C1 segment of cervical spinal cord (tissue), 14 donors: ENCODE data around the gene CACNB2.
A peak's percentile ranks its signal among the peaks of the same experiment; 100 is the strongest.
"Not testable (repeated sequence)": the region's sequence is repeated elsewhere in the genome, so short reads cannot be mapped to it uniquely, and the experiment has no call there.

Experiments used
- DNase-seq, 14 donors: peaks; one replicate each; lab custom pipeline; 2025; lab: John Stamatoyannopoulos, UW

CACNB2 gene

DNA sequence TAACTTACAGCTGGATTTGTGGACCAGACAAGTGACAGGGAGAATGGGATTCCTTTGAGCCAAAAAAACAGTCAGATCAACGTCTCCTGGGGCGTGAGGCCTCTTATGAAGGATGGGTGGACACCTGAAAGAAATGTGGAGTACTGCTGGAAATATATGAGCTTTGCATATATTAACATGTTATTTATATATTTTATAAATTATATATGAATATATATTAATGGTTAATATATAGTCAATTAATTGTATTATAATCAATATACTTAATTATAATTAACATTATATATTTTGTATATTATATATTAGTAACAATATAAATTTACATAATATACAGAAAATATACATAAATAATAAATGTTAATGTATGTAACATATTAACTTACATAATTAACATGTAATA, 57.5 kb downstream of the CACNB2 start:
- DNase-seq = no peak

DNA sequence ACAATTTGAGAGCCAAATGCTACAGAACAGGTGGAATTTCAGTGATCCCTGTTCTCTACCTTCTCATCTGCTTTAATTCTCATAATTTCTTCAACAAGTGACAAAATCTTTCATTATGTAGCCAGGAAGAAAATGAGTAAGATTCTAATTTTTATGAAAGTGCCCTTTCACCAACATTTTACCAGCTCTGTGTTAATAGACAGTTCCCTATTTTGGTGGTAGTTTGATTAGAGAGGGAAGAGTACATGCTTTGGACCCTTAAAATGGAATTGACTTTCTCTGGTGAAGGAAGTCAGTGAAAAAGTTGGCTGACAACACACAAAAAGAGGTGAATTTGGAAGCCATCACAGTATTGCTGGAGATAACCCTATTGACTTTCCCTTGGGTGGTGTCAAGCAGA, 61.7 kb downstream of the CACNB2 start:
- DNase-seq = no peak

DNA sequence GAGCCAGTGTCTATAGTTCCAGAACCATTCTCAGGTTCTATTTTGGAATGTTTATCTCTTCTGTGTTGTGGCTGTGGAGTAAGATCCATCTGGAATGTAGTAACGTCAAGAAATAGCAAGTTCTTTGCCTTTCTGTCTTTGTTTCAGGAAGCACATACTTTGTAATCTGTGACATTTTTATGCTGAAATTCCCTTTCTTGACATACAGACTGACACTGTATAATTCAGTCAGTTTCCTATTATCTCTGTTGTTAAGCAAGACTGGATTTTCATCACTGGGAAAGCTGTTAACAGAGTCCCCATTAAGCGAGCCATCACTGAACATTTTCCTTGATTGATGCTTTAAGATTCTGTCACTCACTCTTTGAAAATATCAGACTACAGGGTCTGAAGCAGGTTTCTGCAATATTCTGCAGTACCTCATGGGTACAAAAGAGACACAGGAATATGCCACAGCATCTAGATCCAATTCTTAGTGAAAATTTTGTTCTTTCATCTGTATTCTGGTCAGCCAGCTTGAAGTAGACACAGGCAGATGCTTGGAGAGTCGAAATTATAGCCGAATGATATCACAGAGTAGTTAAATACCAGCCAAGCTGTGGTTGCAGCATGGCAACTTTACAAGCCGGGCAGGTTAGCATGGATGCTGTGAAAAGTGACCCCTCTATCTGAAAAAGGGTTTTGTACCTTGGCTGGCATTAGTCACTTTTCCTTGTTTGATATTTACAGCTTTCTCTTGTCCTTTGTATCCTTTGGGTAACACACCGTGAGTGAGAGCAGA, 62.6 kb downstream of the CACNB2 start:
- no peak for DNase-seq

DNA sequence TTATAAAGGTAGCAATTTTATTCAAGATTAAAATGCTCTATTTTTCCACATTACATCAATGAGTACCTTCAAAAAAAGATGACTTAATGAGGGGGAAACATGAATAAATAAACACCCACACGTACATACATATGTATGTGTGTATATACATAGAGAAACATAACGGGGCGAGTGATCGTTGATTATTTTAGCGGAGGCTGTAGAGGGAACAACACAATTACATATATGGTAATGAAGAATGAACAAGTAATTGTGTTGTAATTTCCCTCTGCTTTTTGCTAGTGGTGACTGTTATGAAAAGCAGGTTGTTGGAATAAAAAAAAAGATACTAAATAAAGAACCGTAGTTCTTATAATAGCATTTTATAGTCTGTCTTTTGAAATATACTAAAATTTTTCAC, 63.2 kb downstream of the CACNB2 start:
- DNase-seq = no peak

DNA sequence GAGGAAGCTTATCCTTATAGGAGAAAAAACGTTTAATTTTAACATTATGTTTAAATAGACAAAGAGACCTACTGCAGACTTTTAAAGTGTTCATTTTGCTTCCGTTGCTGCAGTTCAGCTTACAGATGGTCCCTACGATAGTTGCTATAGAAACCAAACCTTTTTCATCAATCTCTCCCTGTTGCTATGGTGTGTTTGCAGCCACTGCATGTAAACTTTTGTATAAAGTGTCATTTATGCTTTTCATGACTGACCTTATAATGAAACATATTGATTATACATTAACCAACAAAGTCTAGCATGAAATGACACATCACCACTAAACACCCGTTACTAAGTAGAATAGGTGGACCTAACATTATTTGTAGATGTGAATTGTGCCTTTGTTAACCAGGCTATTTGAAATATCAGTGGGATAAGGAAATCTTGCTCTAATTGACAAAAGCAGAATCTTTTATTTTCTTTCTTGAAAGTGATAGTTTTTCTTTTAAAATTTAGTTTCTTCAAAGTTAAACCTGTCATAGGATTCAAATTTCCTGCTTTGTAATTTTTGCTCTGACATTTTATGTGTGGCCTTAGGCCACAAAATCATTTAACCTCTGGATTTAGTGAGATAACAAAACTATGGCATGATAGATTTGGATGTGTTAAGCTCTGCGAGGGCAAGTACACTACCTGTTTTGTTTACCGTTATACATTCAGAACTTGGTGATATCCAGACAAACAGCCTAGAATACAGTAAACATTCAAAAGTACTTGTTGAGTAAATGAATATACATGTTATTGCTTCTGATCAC, 64.0 kb downstream of the CACNB2 start:
- no peak for DNase-seq

DNA sequence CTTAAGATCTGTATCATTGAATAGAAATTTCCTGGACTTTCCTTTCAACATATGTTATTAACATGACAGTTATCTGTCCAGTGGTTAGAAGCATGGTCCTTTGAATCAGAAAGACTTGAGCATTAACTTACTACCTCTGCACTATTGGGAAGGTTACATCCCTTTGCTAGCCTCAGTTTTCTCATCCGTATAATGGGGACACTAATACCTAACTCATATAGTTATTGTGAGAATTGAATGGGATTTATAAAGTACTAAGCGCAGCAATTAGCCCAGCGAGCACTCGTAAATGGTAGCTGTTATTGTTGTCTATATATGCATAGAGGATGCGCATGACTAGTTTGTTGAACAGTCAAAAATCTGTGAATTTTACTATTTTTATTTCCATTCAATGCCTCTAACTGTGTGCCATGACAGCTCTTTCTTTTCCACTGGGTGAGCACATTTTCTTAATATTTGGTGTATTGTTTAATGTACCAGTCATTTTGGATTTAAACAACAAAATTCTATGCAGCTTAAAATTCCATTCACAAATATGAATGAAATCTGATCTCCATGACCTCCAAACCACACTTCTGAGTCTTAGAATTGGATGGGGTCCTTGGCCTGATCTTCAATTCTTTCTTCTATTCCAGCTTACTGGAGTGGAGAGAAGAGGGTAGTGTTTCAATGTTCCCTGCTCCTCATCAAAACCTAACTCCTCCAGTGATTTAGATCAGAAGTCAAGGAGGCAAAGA, 65.0 kb downstream of the CACNB2 start:
- no peak for DNase-seq

DNA sequence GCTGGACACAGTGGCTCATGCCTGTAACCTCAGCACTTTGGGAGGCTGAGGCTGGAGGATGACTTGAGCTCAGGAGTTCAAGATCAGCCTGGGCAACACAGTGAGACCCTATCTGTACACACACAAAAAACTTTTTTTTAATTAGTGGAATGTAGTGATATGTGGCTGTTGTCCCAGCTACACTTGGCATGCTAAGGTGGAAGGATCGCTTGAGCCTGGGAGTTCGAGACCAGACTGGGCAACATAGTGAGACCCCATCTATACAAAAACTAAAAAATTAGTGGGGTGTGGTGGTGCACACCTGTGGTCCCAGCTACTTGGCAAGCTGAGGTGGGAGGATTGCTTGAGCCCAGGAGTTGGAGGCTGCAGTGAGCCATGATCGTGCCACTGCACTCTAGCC, 68.0 kb downstream of the CACNB2 start:
- not testable (repeated sequence) for DNase-seq

DNA sequence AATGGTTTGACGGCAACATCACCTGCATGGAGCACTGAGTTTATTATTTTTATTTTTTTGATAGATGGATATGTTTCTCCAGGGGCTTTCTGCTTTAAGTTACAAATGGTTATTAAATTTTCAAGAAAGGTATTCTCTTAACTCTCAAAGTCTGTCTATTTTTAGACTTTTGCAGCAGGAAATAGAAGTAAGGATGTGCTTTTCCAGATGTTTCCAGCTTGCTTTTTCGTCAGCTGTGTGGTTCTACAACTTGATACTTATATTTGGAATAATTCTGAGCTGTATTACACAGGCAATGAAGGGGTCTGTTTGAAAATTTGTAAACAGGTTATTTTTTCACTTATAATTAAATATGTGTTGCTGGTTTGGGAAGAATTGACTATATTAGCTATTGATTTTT, 69.0 kb downstream of the CACNB2 start:
- no peak for DNase-seq

DNA sequence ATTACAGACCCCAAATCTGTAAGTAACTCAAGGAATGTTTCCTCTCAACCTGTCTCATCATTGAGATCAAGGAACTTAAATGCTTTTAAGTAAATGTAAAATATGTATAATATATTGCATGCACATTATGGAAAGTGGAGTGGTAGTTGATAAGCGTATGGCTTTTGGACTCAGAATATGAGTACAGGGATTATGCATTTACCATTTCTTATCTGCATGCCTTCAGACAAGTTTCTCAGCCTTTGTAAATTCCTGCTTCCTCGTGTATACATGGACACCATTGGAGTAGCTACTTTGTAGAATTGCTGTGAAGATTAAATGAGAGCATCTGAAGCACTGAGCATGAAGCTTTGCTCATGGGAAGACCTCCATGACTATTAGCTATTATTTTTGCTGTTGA, 70.5 kb downstream of the CACNB2 start:
- DNase-seq = no peak

DNA sequence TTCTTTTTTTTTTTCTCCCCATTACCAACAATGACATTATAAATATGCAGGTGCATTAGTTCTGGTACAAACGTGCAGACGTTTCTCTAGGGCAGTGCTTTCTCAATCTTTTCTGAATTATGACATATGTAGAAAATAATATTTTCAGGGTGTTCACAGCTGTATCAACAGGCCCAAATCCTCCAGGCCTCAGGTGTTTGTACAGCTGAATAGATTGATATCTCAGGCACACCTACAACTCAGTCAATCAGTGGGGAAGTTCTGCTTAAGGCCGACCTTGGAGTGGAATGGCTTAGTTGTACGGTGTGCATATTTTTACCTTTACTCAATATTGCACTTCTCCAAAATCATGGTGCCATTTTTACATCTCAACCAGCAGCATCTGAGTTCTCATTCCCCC, 71.6 kb downstream of the CACNB2 start:
- DNase-seq = no peak

DNA sequence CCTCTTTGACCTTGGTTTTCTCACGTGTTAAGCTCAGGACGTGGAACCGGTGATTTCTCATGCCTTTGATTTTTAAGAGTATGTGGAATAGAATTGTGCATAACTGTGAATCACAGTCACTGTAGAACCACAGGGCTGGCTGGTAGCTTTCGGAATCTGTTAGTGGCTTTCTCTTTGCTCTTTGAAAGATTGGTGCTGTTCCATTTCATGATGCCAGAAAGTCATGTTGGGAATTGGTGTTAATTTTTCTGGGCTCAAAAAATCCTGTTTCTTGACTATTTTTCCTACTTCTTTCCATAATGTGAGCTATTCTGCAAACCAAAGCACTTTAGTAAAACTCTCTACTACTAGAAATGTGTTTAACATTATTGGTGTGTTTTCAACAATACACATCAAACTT, 73.0 kb downstream of the CACNB2 start:
- DNase-seq = no peak

DNA sequence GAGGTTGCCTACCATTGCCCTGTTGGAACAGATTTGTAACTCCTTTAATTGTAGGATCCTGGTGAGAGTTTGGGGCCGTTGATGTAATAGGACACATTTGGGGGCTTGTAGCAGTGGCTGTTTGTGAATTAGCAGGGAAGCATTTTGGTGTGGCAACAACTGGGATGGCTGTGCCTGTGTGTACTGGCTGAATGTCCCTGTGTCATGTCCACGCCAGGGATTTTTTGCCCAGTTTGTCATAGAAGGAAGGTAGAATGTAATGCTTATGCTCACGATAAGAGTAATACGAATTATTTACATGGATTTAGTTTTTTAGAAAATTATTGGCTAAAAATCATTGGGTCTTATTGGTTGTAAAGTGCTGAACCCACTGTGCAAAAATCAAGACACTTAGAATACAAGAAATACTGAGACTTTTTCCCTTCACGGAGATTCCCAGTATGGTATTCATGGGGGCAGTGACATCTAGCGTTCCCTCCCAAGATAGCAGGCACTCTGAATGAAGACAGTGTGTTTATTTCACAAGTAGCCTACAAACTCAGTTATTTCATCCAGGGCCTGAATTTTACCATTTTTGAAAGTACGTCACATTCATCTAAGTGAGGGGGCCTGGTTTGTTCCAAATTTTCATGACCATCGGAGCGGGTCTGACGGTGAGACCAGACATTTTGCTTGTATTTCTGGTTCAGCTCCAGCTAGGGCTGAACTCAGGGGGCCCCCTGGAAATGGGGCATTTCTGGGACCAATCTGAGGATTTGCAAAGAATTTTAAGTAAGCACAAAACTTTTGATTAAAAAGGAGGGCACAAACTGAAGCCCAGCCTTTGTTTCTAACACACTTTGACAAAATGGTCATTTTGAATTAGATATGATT, 74.7 kb downstream of the CACNB2 start:
- DNase-seq = peak in 7 of 14 donors; percentile 2 to 41 (median 12)

DNA sequence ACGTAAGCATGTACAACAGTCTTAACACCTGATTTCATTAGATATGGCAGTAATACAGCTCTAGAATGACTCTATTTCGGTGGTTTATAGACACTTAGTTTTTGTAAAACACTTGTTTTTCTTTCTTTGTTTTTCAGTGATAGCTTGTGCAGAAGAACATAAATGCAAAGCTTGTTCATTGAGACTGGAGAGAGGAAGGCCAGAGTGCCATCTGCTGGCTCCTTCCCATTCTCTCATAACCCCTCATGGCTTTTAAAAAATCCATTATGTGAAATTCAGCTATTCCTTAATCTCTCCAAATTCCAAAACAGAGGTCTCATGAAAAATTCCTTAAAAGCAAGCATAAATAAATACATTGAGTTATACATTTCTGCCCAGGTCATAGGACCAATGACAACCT, 76.3 kb downstream of the CACNB2 start:
- DNase-seq = peak in 1 of 14 donors; percentile 24

DNA sequence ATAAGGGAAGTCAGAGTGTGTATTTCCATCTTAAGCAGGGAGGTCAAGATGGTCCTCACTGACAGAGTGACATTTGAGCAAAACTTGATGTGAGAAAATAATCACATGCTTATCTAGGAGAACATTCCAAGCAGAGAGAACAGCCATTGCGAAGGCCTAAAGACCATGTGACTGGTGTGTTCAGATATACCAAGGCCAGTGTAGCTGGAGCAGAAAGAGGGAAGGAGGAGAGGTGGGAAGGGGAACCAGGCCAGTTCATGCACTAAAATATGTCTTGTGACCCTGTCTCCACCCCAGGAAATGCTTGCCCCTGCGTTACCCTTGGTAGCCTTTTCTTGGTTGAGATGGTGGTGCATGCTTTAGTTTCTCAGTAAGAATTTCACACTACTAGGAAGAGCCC, 77.4 kb downstream of the CACNB2 start:
- no peak for DNase-seq

DNA sequence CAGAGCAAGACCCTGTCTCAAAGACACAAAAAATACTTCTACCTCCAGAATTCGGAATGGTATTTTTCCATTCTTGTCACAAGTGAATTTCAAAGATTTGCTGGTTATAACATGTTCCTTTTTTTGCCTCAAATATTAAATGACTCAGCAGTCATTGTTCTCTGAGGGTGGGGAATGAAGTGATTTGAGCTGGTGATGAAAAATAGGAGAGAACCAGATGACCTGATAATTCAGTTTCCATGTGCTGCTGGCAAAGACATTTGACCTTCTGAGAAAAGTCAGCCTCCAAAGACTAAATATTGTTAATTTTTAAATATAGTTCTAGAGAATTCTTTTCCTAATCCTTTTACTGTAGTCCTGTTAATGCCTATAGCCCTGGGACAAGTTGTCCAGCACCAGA, 78.9 kb downstream of the CACNB2 start:
- no peak for DNase-seq

DNA sequence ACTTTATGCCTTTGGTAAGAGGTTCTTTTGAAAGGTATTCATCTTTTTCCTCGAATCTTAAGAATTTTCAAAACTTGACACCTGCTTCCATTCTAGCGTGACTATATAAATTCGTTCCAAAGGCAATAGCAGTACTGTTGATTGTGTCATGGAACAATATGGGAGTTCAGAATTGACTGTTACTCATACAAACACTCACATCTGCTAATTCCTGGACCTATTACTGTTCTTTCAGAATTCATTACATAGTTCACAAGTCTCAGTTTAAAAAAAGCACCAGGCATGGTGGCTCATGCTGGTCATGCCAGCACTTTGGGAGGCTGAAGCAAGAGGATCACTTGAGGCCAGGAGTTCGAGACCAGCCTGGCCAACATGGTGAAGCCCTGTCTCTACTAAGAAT, 80.9 kb downstream of the CACNB2 start:
- no peak for DNase-seq

DNA sequence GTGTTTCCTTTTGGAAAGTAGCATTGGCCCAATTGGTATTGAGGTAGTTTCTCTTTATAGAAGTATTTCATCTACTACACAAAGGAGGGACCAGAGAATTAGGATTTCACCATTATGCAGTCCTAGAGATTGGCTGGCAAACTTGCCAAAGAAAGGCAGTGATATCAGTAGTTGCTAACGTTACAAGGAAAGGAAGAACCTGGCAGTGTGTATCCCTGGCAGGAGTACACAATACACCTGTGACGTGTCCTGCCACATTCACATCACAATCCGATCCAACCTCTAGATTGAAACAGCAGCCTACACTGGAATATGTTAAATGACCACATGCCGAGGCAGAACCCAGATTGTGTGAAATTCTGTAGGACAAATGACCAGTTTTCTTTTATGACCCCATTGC, 81.7 kb downstream of the CACNB2 start:
- no peak for DNase-seq

DNA sequence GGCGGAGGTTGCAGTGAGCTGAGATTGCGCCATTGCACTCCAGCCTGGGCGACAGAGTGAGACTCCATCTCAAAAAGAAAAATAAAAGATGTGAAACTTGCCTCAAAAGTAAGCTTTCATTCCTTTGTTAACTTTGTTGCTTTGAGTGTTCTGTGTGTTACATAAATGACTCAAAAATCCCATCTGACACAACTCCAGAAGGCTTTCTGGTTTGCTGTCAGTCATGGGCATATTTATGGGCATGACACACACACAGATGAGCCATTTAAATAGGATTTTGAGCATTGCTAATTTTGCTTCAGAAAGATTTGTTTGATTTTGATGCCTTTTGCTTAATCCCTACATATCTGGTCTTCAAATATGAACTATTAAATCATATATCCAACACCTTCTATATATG, 82.6 kb downstream of the CACNB2 start:
- DNase-seq = no peak

DNA sequence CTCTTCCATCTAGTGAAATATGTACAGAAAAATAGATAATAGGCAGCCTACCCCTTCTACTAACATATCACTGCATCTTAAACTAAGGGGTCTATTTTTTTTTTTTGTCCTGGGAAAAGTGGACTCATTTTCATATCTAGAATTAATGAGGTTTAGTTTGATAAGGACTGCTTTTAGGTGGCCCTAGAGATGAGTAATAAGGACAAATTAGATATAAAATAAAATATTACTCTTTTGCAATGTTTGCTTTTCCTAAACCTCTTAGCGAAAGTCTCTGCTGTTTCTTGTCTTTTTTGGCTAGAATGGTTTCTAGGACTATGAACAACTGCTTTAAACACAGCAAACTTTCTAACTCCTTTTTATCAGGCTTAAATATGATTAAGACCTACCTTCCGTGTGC, 83.7 kb downstream of the CACNB2 start:
- no peak for DNase-seq

DNA sequence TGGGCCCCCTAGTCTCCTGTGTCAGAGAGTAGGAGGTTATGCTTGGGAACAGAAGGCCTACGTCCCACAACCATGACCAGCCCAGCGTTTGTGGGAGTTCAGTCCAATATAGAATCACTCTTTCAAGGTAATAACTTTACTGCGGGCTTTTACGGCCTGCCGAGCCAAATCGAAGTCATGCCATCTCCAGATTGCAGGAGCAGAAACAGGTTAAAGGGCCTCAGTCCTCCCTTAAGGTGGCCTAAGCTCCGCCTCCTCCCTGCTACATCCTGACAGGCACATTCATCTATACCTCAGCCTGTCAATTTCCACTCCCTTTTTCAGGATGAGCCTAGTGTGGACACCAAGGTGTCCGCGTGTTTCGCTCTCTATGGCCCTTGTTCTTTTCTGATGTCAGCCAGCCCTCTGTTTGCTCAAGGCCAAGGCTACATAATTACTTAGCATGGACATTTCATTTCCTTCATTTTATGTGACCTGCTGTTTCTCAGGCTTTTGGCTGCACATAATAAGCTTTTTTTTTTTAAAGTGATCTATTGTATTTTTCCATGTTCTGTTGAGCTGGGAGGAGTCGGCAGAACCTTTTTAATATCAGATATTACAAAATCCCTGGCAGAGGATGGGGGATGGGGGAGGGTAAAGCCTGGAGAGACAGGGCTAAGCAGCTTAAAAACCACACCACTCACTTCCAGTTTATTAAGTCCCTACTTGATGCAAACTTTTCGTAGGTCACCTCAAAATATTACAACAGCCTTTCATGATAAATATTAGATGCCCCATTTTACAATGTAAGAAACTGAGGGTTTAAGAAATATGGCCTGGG, 84.6 kb downstream of the CACNB2 start:
- DNase-seq = no peak

DNA sequence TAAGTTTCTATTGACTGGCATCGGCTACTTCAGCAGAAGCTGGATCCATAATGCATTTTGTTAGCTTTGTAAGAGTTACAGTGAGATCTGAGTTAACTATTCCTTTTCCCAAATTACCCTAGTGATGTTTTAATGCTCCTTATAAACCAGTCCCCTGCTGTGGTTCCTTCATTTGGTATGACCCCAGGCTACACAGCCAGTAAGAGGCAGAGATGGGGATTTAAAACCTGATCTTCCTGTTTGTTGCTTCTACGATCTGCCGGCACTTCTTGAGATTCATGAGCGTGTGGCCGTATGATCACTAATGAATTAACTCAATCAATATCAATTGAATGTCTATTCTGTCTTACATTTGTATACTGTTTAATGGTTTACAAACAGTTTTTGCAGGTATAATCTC, 86.1 kb downstream of the CACNB2 start:
- DNase-seq = no peak
